Loucy (cell line): Measurements from ENCODE around the gene RAD50.
"Not testable (repeated sequence)": the region's sequence is repeated elsewhere in the genome, so short reads cannot be mapped to it uniquely, and the experiment has no call there.

ENCODE experiments used
- H2AFZ ChIP-seq: fragments of 200-600 bp; sonication (generic); 2 replicates; pipeline ENCODE4 v1.6.0; 2016; ENCODE audit warnings: antibody characterized with exemption, mild to moderate bottlenecking, low read length, moderate library complexity
- H3F3A ChIP-seq: fragments of 200-600 bp; 2 replicates; pipeline ENCODE4 v1.6.0; 2016; ENCODE audit warnings: antibody characterized with exemption, low read depth, mild to moderate bottlenecking
- H3K27me3 ChIP-seq: fragments of 200-600 bp; sonication (generic); 2 replicates; pipeline ENCODE4 v1.6.1; 2014; ENCODE audit warnings: low read length, mild to moderate bottlenecking; ENCODE audit not compliant: insufficient read depth, poor library complexity, severe bottlenecking
- H3K36me3 ChIP-seq: fragments of 200-600 bp; sonication (generic); 2 replicates; pipeline ENCODE4 v1.6.1; 2016; ENCODE audit warnings: low read length; ENCODE audit not compliant: insufficient read depth
- H3K4me1 ChIP-seq: fragments of 200-600 bp; sonication (generic); 2 replicates; pipeline ENCODE4 v1.5.1; 2014; ENCODE audit warnings: low read length, mild to moderate bottlenecking; ENCODE audit not compliant: insufficient read depth, poor library complexity, severe bottlenecking
- H3K4me2 ChIP-seq: fragments of 200-600 bp; sonication (generic); 2 replicates; pipeline ENCODE4 v1.6.0; 2014; ENCODE audit warnings: antibody characterized with exemption, low read length, low read depth, mild to moderate bottlenecking; ENCODE audit not compliant: poor library complexity, severe bottlenecking
- H3K4me3 ChIP-seq: fragments of 200-600 bp; sonication (generic); 2 replicates; pipeline ENCODE4 v1.5.1; 2014; ENCODE audit warnings: low read length, mild to moderate bottlenecking, mixed read lengths; ENCODE audit not compliant: poor library complexity, severe bottlenecking
- H3K79me2 ChIP-seq: fragments of 200-600 bp; sonication (generic); 2 replicates; pipeline ENCODE4 v1.6.1; 2014; ENCODE audit warnings: low read length; ENCODE audit not compliant: insufficient read depth
- H3K9ac ChIP-seq: fragments of 200-600 bp; sonication (generic); 2 replicates; pipeline ENCODE4 v1.6.0; 2014; ENCODE audit warnings: mild to moderate bottlenecking, low read depth, low read length, moderate library complexity; ENCODE audit not compliant: poor library complexity, severe bottlenecking
- H3K9me2 ChIP-seq: fragments of 200-600 bp; sonication (generic); replicated peaks from 2 replicates; pipeline ENCODE4 v1.6.1; 2016; ENCODE audit warnings: low read depth, low read length, mixed read lengths
- H3K9me3 ChIP-seq: fragments of 200-600 bp; sonication (generic); 2 replicates; pipeline ENCODE4 v1.6.1; 2014; ENCODE audit warnings: mild to moderate bottlenecking, antibody characterized with exemption, low read length, low read depth; ENCODE audit not compliant: insufficient read depth
- H4K20me1 ChIP-seq: fragments of 200-600 bp; sonication (generic); 2 replicates; pipeline ENCODE4 v1.6.0; 2014; ENCODE audit warnings: antibody characterized with exemption, low read length, mild to moderate bottlenecking; ENCODE audit not compliant: insufficient read depth, poor library complexity, severe bottlenecking
- CTCF ChIP-seq: fragments of 200-600 bp; sonication (generic); conservative IDR thresholded peaks from 2 replicates; pipeline ENCODE4 v1.5.1; 2014; ENCODE audit warnings: mild to moderate bottlenecking, antibody characterized with exemption, low read length
- EZH2phosphoT487 ChIP-seq: fragments of 200-600 bp; IDR thresholded peaks from 2 replicates; pipeline ENCODE4 v1.6.1; 2018; ENCODE audit warnings: antibody characterized with exemption, mild to moderate bottlenecking, moderate library complexity, borderline replicate concordance

RAD50 gene

GRCh38 chr5:132576123-132576522 is 19.3 kb downstream of the RAD50 start:
- Histone ChIP-seq H3K27me3 (no peaks in the 10 kb centered on the region), H3K9me3 (no peaks in the 10 kb centered on the region), H3K36me3 (peaks cover 39% of the 10 kb centered on the region), H4K20me1 (no peaks in the 10 kb centered on the region), H3K9ac (no peak overlapping the region), H3K9me2 (no peaks in the 10 kb centered on the region), H3K4me3 (no peak overlapping the region), H3K4me2 (no peak overlapping the region), H3F3A (no peaks in the 10 kb centered on the region), H3K79me2 (no peaks in the 10 kb centered on the region), H2AFZ (no peak overlapping the region), H3K4me1 (no peaks in the 10 kb centered on the region)
- TF ChIP-seq EZH2phosphoT487 (no peak), CTCF (no peak)

GRCh38 chr5:132584560-132584959 is 27.8 kb downstream of the RAD50 start:
- H4K20me1 ChIP-seq, H3K4me3 ChIP-seq, H2AFZ ChIP-seq, H3K79me2 ChIP-seq, H3K4me2 ChIP-seq, H3K9me2 ChIP-seq, H3K27me3 ChIP-seq, H3K9ac ChIP-seq, H3F3A ChIP-seq, H3K9me3 ChIP-seq, H3K4me1 ChIP-seq: not testable (repeated sequence)
- peaks cover 27% of the 10 kb centered on the region for H3K36me3 ChIP-seq

- no peak overlapping the region for H3K9ac ChIP-seq
- no peaks in the 10 kb centered on the region for H3F3A ChIP-seq
- no peaks in the 10 kb centered on the region for H3K4me1 ChIP-seq
- no peak for TF ChIP-seq EZH2phosphoT487
- TF ChIP-seq CTCF, result no peak
- no peaks in the 10 kb centered on the region for H3K27me3 ChIP-seq
- H3K4me3 ChIP-seq, result no peak overlapping the region
- H3K79me2 ChIP-seq, result no peaks in the 10 kb centered on the region
- H3K9me3 ChIP-seq, result no peaks in the 10 kb centered on the region
- peaks cover 19% of the 10 kb centered on the region; the same call in 1 of the 2 replicates for H3K36me3 ChIP-seq
- no peaks in the 10 kb centered on the region for H3K9me2 ChIP-seq
- no peak overlapping the region for H3K4me2 ChIP-seq
- no peak overlapping the region for H2AFZ ChIP-seq
- H4K20me1 ChIP-seq, result no peaks in the 10 kb centered on the region
Measured at GRCh38 chr5:132586063-132586462, 29.3 kb downstream of the RAD50 start.

GRCh38 chr5:132589467-132589866 is 32.7 kb downstream of the RAD50 start:
- Histone ChIP-seq H4K20me1 (no peaks in the 10 kb centered on the region), H3K27me3 (no peaks in the 10 kb centered on the region), H2AFZ (no peak overlapping the region), H3K4me2 (no peak overlapping the region), H3K9me3 (no peaks in the 10 kb centered on the region), H3K79me2 (no peaks in the 10 kb centered on the region), H3K9ac (no peak overlapping the region), H3F3A (no peaks in the 10 kb centered on the region), H3K4me3 (no peak overlapping the region), H3K36me3 (peaks cover 25% of the 10 kb centered on the region; the same call in 1 of the 2 replicates), H3K4me1 (no peaks in the 10 kb centered on the region), H3K9me2 (no peaks in the 10 kb centered on the region)
- TF ChIP-seq CTCF, result no peak
- no peak for TF ChIP-seq EZH2phosphoT487
